ENCODE results near the gene LMBRD1.

Gene LMBRD1

GRCh38 chr6:69761853-69762252, 35.0 kb downstream of the LMBRD1 start:
- Histone ChIP-seq H3K9me3 (ENCODE audit: control insufficient read depth, low read length) (no peaks in the 10 kb centered on the region), H3K27me3 (replicated peaks; ENCODE audit: control insufficient read depth, insufficient read depth, low read length, poor library complexity, severe bottlenecking) (no peaks in the 10 kb centered on the region), H3K4me3 (ENCODE audit: insufficient read depth, low read depth, low read length, poor library complexity, severe bottlenecking) (no peak overlapping the region), H3K36me3 (ENCODE audit: control insufficient read depth, insufficient read depth, low read length) (no peaks in the 10 kb centered on the region), H3K27ac (ENCODE audit: insufficient read depth, low read length, poor library complexity, severe bottlenecking) (no peak overlapping the region), H3K4me1 (ENCODE audit: control insufficient read depth, insufficient read depth, low read length, poor library complexity, severe bottlenecking) (no peaks in the 10 kb centered on the region)
- no peak for DNase-seq

DNA sequence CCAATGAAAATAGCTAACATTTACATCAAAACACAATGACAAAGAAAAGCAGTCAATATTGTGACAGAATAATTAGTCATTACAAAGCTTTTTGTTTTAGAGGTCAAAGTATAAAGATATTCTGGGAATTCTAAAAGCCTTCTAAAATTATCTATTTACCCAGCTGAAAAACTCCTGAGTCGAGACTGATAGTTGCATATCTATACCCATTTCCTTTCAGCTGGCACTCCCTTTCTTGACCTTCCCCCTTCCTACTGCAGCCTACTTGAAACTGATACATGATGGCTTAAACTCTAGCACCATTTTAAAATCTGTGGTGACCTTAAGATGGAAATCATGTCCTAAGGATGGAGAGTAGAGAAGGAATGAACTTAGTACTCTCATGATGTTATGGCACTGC, 38.6 kb downstream of the LMBRD1 start:
- Histone ChIP-seq H3K9me3 (ENCODE audit: control insufficient read depth, low read length) (no peaks in the 10 kb centered on the region), H3K27ac (ENCODE audit: insufficient read depth, low read length, poor library complexity, severe bottlenecking) (no peak overlapping the region), H3K4me3 (ENCODE audit: insufficient read depth, low read depth, low read length, poor library complexity, severe bottlenecking) (no peak overlapping the region), H3K27me3 (replicated peaks; ENCODE audit: control insufficient read depth, insufficient read depth, low read length, poor library complexity, severe bottlenecking) (no peaks in the 10 kb centered on the region), H3K36me3 (ENCODE audit: control insufficient read depth, insufficient read depth, low read length) (peaks cover 3% of the 10 kb centered on the region), H3K4me1 (ENCODE audit: control insufficient read depth, insufficient read depth, low read length, poor library complexity, severe bottlenecking) (no peaks in the 10 kb centered on the region)
- DNase-seq, result no peak

DNA sequence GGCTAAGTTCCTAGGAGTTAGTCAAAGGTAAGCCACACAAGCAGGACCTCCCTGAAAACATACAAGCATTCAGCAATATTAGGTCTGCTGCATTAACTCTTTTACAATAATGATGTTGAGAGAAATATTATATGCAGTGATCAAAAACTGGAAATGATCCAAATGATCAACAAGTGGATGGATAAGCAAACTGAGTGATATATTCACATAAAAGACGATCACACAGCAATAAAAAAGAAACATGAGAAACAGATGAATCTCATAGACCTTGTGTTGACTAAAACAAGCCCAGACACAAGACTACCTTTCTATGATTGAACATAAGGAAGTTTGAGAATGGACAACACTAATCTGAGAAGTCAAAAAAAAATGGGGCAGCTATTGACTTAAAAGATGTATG, 39.9 kb downstream of the LMBRD1 start:
- H3K4me3 ChIP-seq (ENCODE audit: insufficient read depth, low read depth, low read length, poor library complexity, severe bottlenecking), result no peak overlapping the region
- H3K4me1 ChIP-seq (ENCODE audit: control insufficient read depth, insufficient read depth, low read length, poor library complexity, severe bottlenecking), result no peaks in the 10 kb centered on the region
- H3K27ac ChIP-seq (ENCODE audit: insufficient read depth, low read length, poor library complexity, severe bottlenecking), result no peak overlapping the region
- peaks cover 3% of the 10 kb centered on the region for H3K36me3 ChIP-seq (ENCODE audit: control insufficient read depth, insufficient read depth, low read length)
- DNase-seq, result no peak
- no peaks in the 10 kb centered on the region for H3K9me3 ChIP-seq (ENCODE audit: control insufficient read depth, low read length)
- no peaks in the 10 kb centered on the region for H3K27me3 ChIP-seq (replicated peaks; ENCODE audit: control insufficient read depth, insufficient read depth, low read length, poor library complexity, severe bottlenecking)

DNA sequence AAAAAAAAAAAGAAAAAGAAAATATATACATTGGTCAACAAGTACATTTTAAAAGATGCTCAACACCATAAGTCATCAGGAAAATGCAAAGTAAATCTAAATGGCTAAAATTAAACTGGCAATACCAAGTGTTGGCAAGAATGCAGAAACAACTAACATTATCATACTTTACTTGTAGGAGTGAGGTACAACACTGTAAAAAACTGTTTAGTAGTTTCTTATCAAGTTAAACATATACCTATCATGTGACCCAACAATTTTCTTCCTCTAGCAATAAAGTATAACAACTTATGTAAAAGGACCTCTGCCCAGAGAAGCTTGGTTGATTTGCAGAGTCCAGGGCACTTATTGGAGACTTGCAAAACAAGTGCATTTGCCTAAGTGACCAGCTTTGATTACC, 40.4 kb downstream of the LMBRD1 start:
- Histone ChIP-seq H3K36me3 (ENCODE audit: control insufficient read depth, insufficient read depth, low read length) (peaks cover 3% of the 10 kb centered on the region), H3K9me3 (ENCODE audit: control insufficient read depth, low read length) (no peaks in the 10 kb centered on the region), H3K4me3 (ENCODE audit: insufficient read depth, low read depth, low read length, poor library complexity, severe bottlenecking) (no peak overlapping the region), H3K27ac (ENCODE audit: insufficient read depth, low read length, poor library complexity, severe bottlenecking) (no peak overlapping the region), H3K4me1 (ENCODE audit: control insufficient read depth, insufficient read depth, low read length, poor library complexity, severe bottlenecking) (no peaks in the 10 kb centered on the region), H3K27me3 (replicated peaks; ENCODE audit: control insufficient read depth, insufficient read depth, low read length, poor library complexity, severe bottlenecking) (no peaks in the 10 kb centered on the region)
- DNase-seq, result no peak

- H3K27me3 ChIP-seq (replicated peaks; ENCODE audit: control insufficient read depth, insufficient read depth, low read length, poor library complexity, severe bottlenecking), result no peaks in the 10 kb centered on the region
- no peak overlapping the region for H3K4me3 ChIP-seq (ENCODE audit: insufficient read depth, low read depth, low read length, poor library complexity, severe bottlenecking)
- no peaks in the 10 kb centered on the region for H3K9me3 ChIP-seq (ENCODE audit: control insufficient read depth, low read length)
- no peak overlapping the region for H3K27ac ChIP-seq (ENCODE audit: insufficient read depth, low read length, poor library complexity, severe bottlenecking)
- H3K36me3 ChIP-seq (ENCODE audit: control insufficient read depth, insufficient read depth, low read length), result peaks cover 8% of the 10 kb centered on the region
- DNase-seq, result no peak
- no peaks in the 10 kb centered on the region for H3K4me1 ChIP-seq (ENCODE audit: control insufficient read depth, insufficient read depth, low read length, poor library complexity, severe bottlenecking)
Observed at GRCh38 chr6:69735027-69735426, 61.8 kb downstream of the LMBRD1 start.

- no peaks in the 10 kb centered on the region for H3K27me3 ChIP-seq (replicated peaks; ENCODE audit: control insufficient read depth, insufficient read depth, low read length, poor library complexity, severe bottlenecking)
- no peaks in the 10 kb centered on the region for H3K9me3 ChIP-seq (ENCODE audit: control insufficient read depth, low read length)
- peaks cover 8% of the 10 kb centered on the region for H3K36me3 ChIP-seq (ENCODE audit: control insufficient read depth, insufficient read depth, low read length)
- H3K4me1 ChIP-seq (ENCODE audit: control insufficient read depth, insufficient read depth, low read length, poor library complexity, severe bottlenecking), result no peaks in the 10 kb centered on the region
- H3K27ac ChIP-seq (ENCODE audit: insufficient read depth, low read length, poor library complexity, severe bottlenecking), result no peak overlapping the region
- no peak overlapping the region for H3K4me3 ChIP-seq (ENCODE audit: insufficient read depth, low read depth, low read length, poor library complexity, severe bottlenecking)
- no peak for DNase-seq
Observed at GRCh38 chr6:69732640-69733039, 64.2 kb downstream of the LMBRD1 start.

- Histone ChIP-seq H3K4me1 (ENCODE audit: control insufficient read depth, insufficient read depth, low read length, poor library complexity, severe bottlenecking) (no peaks in the 10 kb centered on the region), H3K36me3 (ENCODE audit: control insufficient read depth, insufficient read depth, low read length) (peaks cover 6% of the 10 kb centered on the region), H3K27ac (ENCODE audit: insufficient read depth, low read length, poor library complexity, severe bottlenecking) (no peak overlapping the region), H3K4me3 (ENCODE audit: insufficient read depth, low read depth, low read length, poor library complexity, severe bottlenecking) (no peak overlapping the region), H3K27me3 (replicated peaks; ENCODE audit: control insufficient read depth, insufficient read depth, low read length, poor library complexity, severe bottlenecking) (no peaks in the 10 kb centered on the region), H3K9me3 (ENCODE audit: control insufficient read depth, low read length) (no peaks in the 10 kb centered on the region)
- DNase-seq, result no peak
Observed at GRCh38 chr6:69732045-69732444, 64.8 kb downstream of the LMBRD1 start.

DNA sequence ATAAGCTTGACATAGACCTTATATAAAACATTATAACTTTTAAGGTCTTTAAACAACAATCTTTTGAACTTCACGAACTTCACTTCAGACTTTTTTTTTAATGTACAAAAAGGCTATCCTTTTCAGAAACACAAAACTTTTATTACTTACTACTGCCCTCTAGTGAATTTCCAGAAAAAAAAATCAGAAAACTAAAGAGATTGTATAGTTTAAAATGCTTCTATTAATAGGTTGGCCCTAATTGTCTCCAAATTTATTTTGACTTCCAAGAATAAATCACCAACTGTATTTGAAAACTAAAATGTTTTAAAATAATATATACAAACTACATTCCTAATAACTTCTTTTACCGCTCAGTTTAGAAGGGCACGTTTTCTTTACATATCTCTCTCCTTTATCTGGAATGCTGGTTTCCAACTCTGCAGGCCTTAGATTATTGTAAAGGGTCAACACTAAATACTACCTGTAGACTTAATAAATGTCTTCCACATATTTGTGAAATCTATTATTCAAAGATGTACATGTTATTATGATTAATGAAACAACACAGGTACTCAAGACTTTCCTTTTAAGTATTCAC, 66.8 kb downstream of the LMBRD1 start:
- H3K36me3 ChIP-seq (ENCODE audit: control insufficient read depth, insufficient read depth, low read length), result no peaks in the 10 kb centered on the region
- no peaks in the 10 kb centered on the region for H3K9me3 ChIP-seq (ENCODE audit: control insufficient read depth, low read length)
- H3K27me3 ChIP-seq (replicated peaks; ENCODE audit: control insufficient read depth, insufficient read depth, low read length, poor library complexity, severe bottlenecking), result no peaks in the 10 kb centered on the region
- H3K4me1 ChIP-seq (ENCODE audit: control insufficient read depth, insufficient read depth, low read length, poor library complexity, severe bottlenecking), result no peaks in the 10 kb centered on the region
- no peak overlapping the region for H3K4me3 ChIP-seq (ENCODE audit: insufficient read depth, low read depth, low read length, poor library complexity, severe bottlenecking)
- DNase-seq, result no peak
- H3K27ac ChIP-seq (ENCODE audit: insufficient read depth, low read length, poor library complexity, severe bottlenecking), result no peak overlapping the region

- no peak for DNase-seq
- H3K4me3 ChIP-seq (ENCODE audit: insufficient read depth, low read depth, low read length, poor library complexity, severe bottlenecking), result no peak overlapping the region
Observed at GRCh38 chr6:69722683-69723082, 74.1 kb downstream of the LMBRD1 start.

DNA sequence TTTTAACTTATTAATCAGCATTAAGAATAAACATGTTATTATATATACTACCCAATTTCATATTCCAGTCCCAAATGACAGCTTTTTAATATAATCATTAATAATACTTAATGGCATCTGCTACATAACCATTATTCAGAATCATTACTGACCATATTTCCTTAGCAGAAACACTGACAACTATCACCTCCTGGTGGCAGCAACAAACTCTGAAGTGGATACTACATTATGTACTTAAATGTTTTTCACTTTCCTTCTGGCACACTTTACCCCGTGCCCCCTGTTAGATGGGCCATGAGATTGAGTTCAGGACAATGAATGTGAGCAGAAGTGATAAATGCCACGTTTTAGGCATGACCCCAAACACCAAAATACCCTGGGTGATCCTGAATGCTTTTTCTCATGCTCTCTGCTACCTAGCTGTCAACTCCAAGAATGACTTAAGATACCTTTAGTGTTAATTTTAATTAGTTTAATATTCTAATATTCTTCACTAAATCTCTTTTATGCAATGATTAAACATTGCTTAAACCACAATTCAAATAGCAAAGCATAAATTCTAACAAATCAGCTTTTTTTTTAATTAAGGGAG, 77.1 kb downstream of the LMBRD1 start:
- no peak overlapping the region for H3K4me3 ChIP-seq (ENCODE audit: insufficient read depth, low read depth, low read length, poor library complexity, severe bottlenecking)
- no peaks in the 10 kb centered on the region for H3K4me1 ChIP-seq (ENCODE audit: control insufficient read depth, insufficient read depth, low read length, poor library complexity, severe bottlenecking)
- H3K36me3 ChIP-seq (ENCODE audit: control insufficient read depth, insufficient read depth, low read length), result peaks cover 17% of the 10 kb centered on the region
- H3K27ac ChIP-seq (ENCODE audit: insufficient read depth, low read length, poor library complexity, severe bottlenecking), result no peak overlapping the region
- DNase-seq, result no peak
- H3K9me3 ChIP-seq (ENCODE audit: control insufficient read depth, low read length), result no peaks in the 10 kb centered on the region
- no peaks in the 10 kb centered on the region for H3K27me3 ChIP-seq (replicated peaks; ENCODE audit: control insufficient read depth, insufficient read depth, low read length, poor library complexity, severe bottlenecking)

More at GRCh38 chr6:69722683-69723082, 74.1 kb downstream of the LMBRD1 start:
- Histone ChIP-seq H3K27me3 (replicated peaks; ENCODE audit: control insufficient read depth, insufficient read depth, low read length, poor library complexity, severe bottlenecking) (no peaks in the 10 kb centered on the region), H3K9me3 (ENCODE audit: control insufficient read depth, low read length) (no peaks in the 10 kb centered on the region), H3K27ac (ENCODE audit: insufficient read depth, low read length, poor library complexity, severe bottlenecking) (no peak overlapping the region), H3K4me1 (ENCODE audit: control insufficient read depth, insufficient read depth, low read length, poor library complexity, severe bottlenecking) (no peaks in the 10 kb centered on the region), H3K36me3 (ENCODE audit: control insufficient read depth, insufficient read depth, low read length) (peaks cover 14% of the 10 kb centered on the region)

Measured in effector memory CD4-positive, alpha-beta T cell (primary cell).